Smooth muscle cell (in vitro differentiated cells): ENCODE results near the gene KIAA0513. TPM values are rescaled to one million over a fixed set of nuclear protein-coding genes. Genes with fewer than 3 reads are reported as not detected.

Experiments used
- DNase-seq: peaks from one replicate; lab custom pipeline; 2025; ENCODE audit not compliant: unreplicated experiment; lab: John Stamatoyannopoulos, UW
- H2AFZ ChIP-seq: fragments of 200-600 bp; sonication (generic); 2 replicates; pipeline ENCODE4 v1.6.0; 2016; ENCODE audit warnings: antibody characterized with exemption, low read depth, mild to moderate bottlenecking
- H3F3A ChIP-seq: fragments of 200-600 bp; sonication (generic); 2 replicates; pipeline ENCODE4 v1.6.0; 2017; ENCODE audit warnings: antibody characterized with exemption, low read depth
- H3K27ac ChIP-seq: fragments of 200-600 bp; sonication (generic); 2 replicates; pipeline ENCODE4 v1.5.1; 2016; ENCODE audit warnings: low read depth, mild to moderate bottlenecking
- H3K27me3 ChIP-seq: fragments of 200-600 bp; sonication (generic); 2 replicates; pipeline ENCODE4 v1.6.1; 2016; ENCODE audit warnings: low read depth, mild to moderate bottlenecking
- H3K36me3 ChIP-seq: fragments of 200-600 bp; sonication (generic); 2 replicates; pipeline ENCODE4 v1.5.1; 2016; ENCODE audit warnings: low read depth
- H3K4me1 ChIP-seq: fragments of 200-600 bp; sonication (generic); 2 replicates; pipeline ENCODE4 v1.5.1; 2016; ENCODE audit warnings: low read depth
- H3K4me2 ChIP-seq: fragments of 200-600 bp; sonication (generic); 2 replicates; pipeline ENCODE4 v1.6.0; 2016; ENCODE audit warnings: mild to moderate bottlenecking
- H3K4me3 ChIP-seq: fragments of 200-600 bp; sonication (generic); 2 replicates; pipeline ENCODE4 v1.5.1; 2016; ENCODE audit warnings: mild to moderate bottlenecking
- H3K79me2 ChIP-seq: fragments of 200-600 bp; sonication (generic); 2 replicates; pipeline ENCODE4 v1.6.0; 2016; ENCODE audit warnings: low read depth, mild to moderate bottlenecking
- H3K9ac ChIP-seq: fragments of 200-600 bp; sonication (generic); 2 replicates; pipeline ENCODE4 v1.6.0; 2016; ENCODE audit warnings: low read depth
- H3K9me3 ChIP-seq: fragments of 200-600 bp; sonication (generic); replicated peaks from 2 replicates; pipeline ENCODE4 v1.5.1; 2016; ENCODE audit warnings: low read depth
- H4K20me1 ChIP-seq: fragments of 200-600 bp; sonication (generic); 2 replicates; pipeline ENCODE4 v1.6.0; 2016; ENCODE audit warnings: low read depth
- WGBS: methylation state at CpG from one replicate; pipeline ENCODE4 v1.1.7; 2016; ENCODE audit warnings: low lambda C conversion rate; 5-methylcytosine and 5-hydroxymethylcytosine counted together
- polyA plus RNA-seq: library from polyadenylated mRNA; unstranded; fragments of >200 nt; fragmentation: Nextera tagmentation; extraction: Ambion mirVana; gene quantifications from 2 replicates; pipeline ENCODE4 v1.2.1, GENCODE V29; 2016
- total RNA-seq: library from RNA; depleted of rRNA; stranded (reverse); fragments of >200 nt; gene quantifications from 2 replicates; pipeline ENCODE4 v1.2.3, GENCODE V29; 2014
- TF ChIP-seq, protein P1 (sequence below): fragments of 200-600 bp; sonication (generic); IDR thresholded peaks from 2 replicates; pipeline ENCODE4 v1.5.1; 2017; ENCODE audit warnings: borderline replicate concordance, mild to moderate bottlenecking, antibody characterized with exemption; ENCODE audit not compliant: insufficient read depth, poor library complexity, severe bottlenecking

Gene KIAA0513
- total and polyA plus RNA-seq, 2 experiments from 2014 or later = 3.2 to 3.3 TPM

DNA sequence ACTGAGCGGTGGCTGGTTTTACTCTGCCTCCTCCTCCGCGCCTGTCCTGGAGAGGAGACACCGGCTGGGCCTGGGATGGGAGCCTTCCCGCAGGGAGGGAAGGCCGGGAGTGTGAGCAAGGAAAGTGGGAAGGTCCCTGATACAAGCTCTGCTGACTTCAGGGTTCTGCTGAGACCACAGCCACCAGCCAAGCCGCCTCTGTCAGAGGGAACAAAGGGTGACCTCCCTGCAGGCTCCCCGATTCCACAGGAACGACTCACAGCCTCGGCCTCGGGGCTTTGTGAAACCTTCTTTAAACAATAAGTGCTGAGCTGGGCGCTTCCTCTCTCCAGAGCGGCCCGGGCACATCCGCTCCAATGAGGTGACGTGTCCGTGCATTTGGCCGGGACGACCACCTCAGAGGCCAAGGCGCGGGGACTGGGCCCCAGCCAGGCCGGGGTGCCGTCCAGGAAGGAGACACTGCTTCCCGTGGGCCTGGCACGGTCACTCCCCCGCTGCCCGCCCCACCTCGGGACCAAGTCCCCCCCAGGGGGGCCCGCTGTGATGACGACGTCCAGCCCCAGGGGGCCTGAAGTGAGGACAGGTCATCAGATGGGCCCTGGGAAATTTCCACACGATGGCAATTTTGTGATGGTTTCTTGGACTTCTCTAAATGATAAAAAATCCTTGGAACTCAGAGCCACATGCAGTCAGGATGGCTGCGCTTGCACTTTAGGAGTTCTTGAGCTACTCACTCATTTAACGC is 96.5 kb downstream of the KIAA0513 start:
- no peaks in the 10 kb centered on the region for H3K27me3 ChIP-seq
- peaks cover 22% of the 10 kb centered on the region for H3F3A ChIP-seq
- no peak for DNase-seq
- H3K4me3 ChIP-seq = no peak overlapping the region
- TF ChIP-seq, protein P1, sequence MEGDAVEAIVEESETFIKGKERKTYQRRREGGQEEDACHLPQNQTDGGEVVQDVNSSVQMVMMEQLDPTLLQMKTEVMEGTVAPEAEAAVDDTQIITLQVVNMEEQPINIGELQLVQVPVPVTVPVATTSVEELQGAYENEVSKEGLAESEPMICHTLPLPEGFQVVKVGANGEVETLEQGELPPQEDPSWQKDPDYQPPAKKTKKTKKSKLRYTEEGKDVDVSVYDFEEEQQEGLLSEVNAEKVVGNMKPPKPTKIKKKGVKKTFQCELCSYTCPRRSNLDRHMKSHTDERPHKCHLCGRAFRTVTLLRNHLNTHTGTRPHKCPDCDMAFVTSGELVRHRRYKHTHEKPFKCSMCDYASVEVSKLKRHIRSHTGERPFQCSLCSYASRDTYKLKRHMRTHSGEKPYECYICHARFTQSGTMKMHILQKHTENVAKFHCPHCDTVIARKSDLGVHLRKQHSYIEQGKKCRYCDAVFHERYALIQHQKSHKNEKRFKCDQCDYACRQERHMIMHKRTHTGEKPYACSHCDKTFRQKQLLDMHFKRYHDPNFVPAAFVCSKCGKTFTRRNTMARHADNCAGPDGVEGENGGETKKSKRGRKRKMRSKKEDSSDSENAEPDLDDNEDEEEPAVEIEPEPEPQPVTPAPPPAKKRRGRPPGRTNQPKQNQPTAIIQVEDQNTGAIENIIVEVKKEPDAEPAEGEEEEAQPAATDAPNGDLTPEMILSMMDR = no peak
- no peaks in the 10 kb centered on the region for H3K36me3 ChIP-seq
- H4K20me1 ChIP-seq = no peaks in the 10 kb centered on the region
- peak overlapping the region; percentile 38 for H3K9ac ChIP-seq
- 55% methylated on average over 34 of the region's 34 CpGs for WGBS
- peak overlapping the region; percentile 49 for H2AFZ ChIP-seq
- no peak overlapping the region for H3K4me2 ChIP-seq
- H3K79me2 ChIP-seq = no peaks in the 10 kb centered on the region
- H3K27ac ChIP-seq = peak overlapping the region; percentile 73
- peaks cover 8% of the 10 kb centered on the region for H3K4me1 ChIP-seq
- no peaks in the 10 kb centered on the region for H3K9me3 ChIP-seq

DNA sequence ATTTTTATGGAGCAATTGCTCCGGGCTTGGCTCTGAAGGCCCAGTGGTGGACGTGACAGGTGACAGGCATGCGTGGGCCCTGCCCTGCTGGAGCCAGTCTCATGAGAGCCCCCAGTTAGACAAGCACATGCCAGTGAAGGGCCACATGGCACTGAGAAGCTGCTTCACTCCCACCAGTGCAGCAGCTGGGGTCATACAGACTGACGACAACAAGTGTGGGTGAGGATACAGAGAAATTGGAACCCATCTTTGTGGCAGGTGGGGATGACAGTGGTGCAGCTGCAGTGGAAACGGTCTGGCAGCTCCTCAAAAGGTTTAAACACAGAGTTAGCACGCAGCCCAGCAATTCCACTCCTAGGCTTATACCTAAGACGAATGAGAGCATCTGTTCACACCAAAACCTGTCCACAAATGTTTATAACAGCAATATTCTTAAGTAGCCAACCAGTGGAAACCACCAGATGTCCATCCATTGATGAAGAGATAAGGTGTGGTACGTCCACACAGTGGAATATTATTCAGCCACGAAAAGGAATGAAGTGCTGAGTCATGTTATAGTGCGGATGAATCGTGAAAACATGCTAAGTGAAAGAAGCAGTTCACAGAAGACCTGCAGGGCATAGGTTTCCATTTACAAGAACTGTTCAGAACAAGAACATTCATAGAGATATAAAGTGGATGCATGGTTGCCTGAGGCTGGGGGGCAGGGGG is 97.2 kb downstream of the KIAA0513 start:
- WGBS = 88% methylated on average over 11 of the region's 11 CpGs
- no peaks in the 10 kb centered on the region for H4K20me1 ChIP-seq
- no peaks in the 10 kb centered on the region for H3K27me3 ChIP-seq
- no peaks in the 10 kb centered on the region for H3K79me2 ChIP-seq
- no peak overlapping the region for H3K4me2 ChIP-seq
- H3K9me3 ChIP-seq = no peaks in the 10 kb centered on the region
- H3K9ac ChIP-seq = no peak overlapping the region
- H3K4me3 ChIP-seq = no peak overlapping the region
- TF ChIP-seq, protein P1 = no peak
- H3K4me1 ChIP-seq = peaks cover 8% of the 10 kb centered on the region
- H3K27ac ChIP-seq = peak overlapping the region; percentile 73
- DNase-seq = no peak
- no peak overlapping the region for H2AFZ ChIP-seq
- H3F3A ChIP-seq = peaks cover 22% of the 10 kb centered on the region
- no peaks in the 10 kb centered on the region for H3K36me3 ChIP-seq

DNA sequence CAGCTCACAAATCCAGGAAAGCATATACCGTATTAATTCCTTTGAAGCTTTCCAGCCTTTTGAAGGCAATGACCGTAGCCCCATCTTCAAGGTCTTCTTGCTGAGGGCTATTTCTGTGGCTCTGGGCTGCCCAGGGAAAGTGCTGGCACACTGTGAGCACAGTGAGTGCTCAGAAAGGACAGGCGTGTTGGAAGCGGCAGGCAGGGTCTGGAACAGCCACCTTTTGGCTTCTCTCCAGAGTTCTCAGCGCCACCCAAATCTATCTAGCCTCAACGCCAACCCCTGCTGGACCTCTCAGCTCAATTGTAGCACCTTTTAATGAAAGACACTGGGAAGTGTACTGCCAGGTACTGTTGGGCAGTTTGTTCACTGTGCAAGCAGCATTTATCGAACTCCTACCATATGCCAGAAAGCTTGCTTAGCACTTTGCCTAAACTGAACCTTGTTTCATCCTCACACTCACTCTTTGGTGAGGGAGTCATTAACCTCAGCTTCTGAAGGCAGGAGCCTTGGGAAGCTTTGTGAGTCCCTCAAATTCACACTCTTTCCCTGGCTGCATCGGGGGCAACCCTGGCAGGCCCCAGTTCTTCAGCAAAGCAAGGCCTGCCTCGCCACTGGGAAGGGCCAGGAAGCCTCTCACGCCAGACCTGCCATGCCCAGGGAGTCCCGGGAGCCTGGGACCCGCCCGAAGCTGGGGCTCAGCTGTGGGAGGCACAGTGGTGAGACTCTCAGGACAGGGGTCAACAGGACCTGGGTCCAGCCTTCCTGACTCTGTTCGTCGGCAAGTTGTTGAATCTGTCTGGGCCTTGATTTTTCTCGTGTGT is 98.2 kb downstream of the KIAA0513 start:
- no peaks in the 10 kb centered on the region for H3K79me2 ChIP-seq
- no peak overlapping the region for H2AFZ ChIP-seq
- no peaks in the 10 kb centered on the region for H3K9me3 ChIP-seq
- TF ChIP-seq, protein P1 = no peak
- H3K4me2 ChIP-seq = peak overlapping the region; percentile 70
- H3K27ac ChIP-seq = peak overlapping the region; percentile 83
- 86% methylated on average over 16 of the region's 16 CpGs for WGBS
- DNase-seq = no peak
- no peaks in the 10 kb centered on the region for H4K20me1 ChIP-seq
- no peaks in the 10 kb centered on the region for H3K27me3 ChIP-seq
- H3K9ac ChIP-seq = no peak overlapping the region
- H3K4me3 ChIP-seq = no peak overlapping the region
- H3F3A ChIP-seq = peaks cover 22% of the 10 kb centered on the region
- no peaks in the 10 kb centered on the region for H3K36me3 ChIP-seq
- peaks cover 13% of the 10 kb centered on the region for H3K4me1 ChIP-seq
